Epidermal melanocyte (primary cell): ENCODE measurements around the gene MAML3.

Source experiments
- DNase-seq: peaks from one replicate; pipeline ENCODE4 v3.0.0; 2011; ENCODE audit warnings: low spot score; ENCODE audit not compliant: insufficient read length

Gene MAML3

GRCh38 chr4:139790291-139790690 is 363.7 kb downstream of the MAML3 start:
- no peak for DNase-seq

GRCh38 chr4:139789096-139789654 is 364.8 kb downstream of the MAML3 start:
- DNase-seq: no peak

GRCh38 chr4:139786494-139787354 is 367.3 kb downstream of the MAML3 start:
- DNase-seq: no peak

DNA sequence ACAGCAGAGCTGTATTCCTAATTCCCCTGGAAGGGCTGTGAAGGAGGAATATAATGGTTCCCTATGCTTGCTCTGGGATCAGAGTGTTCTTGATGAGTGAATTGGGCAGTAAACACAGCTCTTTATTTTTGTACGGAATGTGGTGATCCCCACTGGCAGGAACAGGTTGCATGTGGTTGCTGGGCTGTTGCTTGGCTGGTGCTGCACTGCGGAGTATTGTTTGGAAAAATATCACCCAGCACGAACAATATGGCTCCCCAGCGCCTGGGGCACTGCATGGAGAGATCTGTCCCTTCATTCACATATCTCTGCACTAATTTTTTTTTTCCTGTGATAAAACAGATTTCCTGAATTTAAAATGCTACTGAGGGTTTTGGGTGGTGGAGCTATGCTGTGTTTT is 368.6 kb downstream of the MAML3 start:
- DNase-seq: no peak

GRCh38 chr4:139783741-139784484 is 370.1 kb downstream of the MAML3 start:
- peak; percentile 79 for DNase-seq

DNA sequence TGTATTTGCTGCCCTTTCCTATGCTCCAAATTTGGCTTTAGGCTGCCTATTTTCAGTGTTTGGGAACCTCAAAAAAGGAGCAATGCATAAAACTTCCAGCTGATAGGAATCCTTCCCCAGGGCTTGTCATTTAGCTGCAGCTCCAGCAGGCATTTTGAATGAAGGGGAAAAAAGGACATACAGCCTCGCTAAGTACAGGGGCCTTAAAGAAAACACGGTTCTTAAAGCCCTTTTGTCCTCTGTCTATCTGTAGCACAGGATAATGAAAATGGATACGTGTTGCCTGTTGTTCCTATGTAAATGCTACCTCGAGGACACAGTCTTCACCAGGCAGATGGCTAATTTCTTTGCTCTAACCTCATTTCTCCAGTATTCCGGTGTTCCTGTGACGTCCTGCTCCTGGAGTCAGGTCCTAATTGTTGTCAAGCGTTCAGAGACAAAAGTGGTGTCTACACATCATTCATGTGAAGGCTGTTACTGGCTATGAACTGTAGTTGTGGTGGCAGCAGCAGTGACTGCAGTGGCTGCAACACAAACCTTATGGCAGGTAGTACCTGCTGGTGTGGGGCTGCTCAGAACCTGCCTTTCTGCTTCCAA is 371.0 kb downstream of the MAML3 start:
- DNase-seq: no peak

- no peak for DNase-seq
Observed at GRCh38 chr4:139781066-139781465, 372.9 kb downstream of the MAML3 start.

GRCh38 chr4:139779691-139780090 is 374.3 kb downstream of the MAML3 start:
- DNase-seq: no peak

- no peak for DNase-seq
Observed at GRCh38 chr4:139777757-139778156, 376.2 kb downstream of the MAML3 start.

DNA sequence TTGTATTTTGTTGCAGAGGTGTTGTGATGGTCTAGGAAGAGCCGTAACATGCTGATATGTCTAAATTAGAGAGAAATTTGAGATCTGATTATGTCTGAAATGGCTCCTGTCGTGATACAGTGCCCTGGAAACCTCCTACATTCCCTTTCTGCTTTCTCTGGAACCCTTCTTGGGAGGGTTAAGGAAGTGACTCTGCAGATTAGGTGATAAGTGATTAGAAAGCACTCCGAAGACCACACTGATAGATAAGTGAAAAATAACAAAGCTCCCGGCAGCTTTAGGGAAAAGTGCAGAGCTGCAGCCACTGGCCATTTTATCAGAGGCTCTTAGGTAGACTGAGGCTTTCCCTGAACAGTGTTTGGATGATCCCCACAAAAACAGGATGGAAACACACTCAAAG is 377.7 kb downstream of the MAML3 start:
- no peak for DNase-seq

GRCh38 chr4:139774759-139775487 is 379.1 kb downstream of the MAML3 start:
- DNase-seq: no peak

DNA sequence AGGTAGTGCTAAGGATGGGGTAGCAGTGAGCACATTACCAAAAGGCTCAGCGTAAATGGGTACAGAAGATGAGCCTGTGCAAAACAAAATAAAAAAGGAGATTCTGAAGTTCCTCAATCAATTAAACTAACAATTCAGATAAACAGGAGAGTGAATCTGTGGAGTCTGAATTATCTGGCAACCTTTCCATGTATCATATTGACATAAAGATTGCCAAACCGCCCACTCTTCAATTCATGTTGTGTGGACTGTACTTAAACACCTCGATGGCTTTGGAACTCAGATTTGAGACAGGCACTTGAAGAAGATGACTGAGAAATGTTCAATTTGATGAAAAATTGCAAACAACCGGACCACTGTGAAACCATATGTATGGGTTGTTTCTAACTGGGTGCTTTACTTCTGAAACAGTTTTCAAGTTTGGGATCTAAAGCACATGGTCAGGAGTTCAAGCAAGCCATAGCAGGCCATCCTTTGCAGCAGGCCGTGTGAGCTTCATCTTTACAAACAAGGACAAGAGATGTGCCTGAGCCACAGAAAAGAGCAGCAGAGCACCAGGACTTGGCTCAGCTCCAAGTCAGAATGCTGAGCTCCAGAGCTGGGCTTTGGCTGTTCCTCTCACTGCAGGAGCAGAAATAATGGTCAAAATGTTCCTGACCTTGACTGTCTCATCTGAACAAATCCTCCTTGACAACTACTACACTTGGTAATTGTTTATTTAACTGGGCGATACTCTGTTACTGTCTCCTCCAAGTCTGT is 380.2 kb downstream of the MAML3 start:
- no peak for DNase-seq

DNA sequence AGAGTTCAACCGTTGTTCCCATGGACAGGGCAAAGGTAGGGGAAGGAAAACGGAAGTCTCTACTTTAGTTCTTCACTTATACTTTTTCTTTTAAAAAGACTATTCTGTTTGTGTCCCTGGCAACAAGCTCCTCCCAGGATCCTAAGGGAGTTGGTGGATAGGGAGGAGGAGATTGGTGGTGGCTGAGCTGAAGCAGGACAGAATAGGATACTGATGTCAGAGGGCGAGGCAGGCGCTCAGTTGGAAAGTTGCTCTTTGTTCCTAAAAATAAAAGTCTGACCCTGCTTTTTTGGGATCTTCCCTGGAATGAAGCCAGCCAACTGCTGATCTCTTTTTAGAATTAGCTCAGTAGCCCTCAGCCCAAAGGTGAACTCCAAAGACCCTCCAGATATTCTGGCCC is 383.6 kb downstream of the MAML3 start:
- no peak for DNase-seq

DNA sequence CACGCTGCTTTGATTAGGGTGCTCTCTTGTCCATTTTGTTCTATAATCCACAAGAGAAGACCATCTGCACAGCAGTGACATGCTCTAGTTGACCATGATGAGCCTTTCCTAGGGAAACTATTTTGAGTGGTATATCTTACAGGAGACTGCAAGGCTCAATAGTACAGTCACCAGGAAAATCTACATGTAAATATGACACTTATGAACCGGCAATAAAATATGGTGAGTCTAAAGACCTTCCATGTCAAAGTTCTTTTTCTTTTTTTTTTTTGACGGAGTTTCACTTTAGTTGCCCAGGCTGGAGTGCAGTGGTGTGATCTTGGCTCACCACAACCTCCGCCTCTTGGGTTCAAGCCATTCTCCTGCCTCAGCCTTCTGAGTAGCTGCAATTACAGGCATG is 384.6 kb downstream of the MAML3 start:
- no peak for DNase-seq

DNA sequence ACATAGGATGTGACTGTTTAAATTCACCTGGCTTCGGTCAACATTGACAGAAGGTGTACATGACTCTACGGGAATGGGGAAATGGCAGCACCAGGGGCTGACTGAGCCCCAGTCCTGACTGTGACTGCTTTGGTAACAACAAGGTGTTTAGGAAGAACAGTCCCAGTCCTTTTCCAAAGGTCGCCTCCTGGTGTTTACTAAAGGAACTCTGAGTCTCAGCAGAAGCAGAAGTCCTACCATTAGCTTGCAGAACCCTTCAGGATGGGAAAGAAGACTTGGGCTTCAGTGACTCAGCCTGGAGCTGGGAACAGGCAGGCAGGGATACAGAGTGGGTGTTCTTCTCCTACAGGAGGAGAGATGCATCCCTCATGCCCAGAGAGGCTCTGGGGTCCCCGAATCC is 385.1 kb downstream of the MAML3 start:
- DNase-seq: no peak

- DNase-seq: no peak
Observed at GRCh38 chr4:139768366-139768765, 385.6 kb downstream of the MAML3 start.

GRCh38 chr4:139767585-139767984 is 386.4 kb downstream of the MAML3 start:
- DNase-seq: no peak

DNA sequence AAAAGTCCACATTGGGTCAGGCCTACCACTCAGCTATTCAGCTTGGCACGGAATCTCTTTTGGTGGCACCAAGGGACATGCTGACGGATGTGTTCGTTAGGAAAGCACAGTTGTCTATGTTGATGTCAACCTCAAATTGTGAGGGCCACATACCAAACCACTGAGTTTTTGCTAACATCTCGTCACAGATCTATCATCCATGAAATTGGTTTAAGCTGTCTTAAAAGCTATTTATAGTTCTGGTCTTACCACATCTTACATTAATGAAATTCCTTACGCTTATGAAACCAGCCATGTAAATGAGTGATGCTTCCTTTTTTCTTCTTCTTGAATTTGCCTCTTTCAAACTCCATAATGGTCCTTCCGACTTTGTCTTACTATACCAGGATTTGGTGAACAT is 386.8 kb downstream of the MAML3 start:
- DNase-seq: peak; percentile 77

DNA sequence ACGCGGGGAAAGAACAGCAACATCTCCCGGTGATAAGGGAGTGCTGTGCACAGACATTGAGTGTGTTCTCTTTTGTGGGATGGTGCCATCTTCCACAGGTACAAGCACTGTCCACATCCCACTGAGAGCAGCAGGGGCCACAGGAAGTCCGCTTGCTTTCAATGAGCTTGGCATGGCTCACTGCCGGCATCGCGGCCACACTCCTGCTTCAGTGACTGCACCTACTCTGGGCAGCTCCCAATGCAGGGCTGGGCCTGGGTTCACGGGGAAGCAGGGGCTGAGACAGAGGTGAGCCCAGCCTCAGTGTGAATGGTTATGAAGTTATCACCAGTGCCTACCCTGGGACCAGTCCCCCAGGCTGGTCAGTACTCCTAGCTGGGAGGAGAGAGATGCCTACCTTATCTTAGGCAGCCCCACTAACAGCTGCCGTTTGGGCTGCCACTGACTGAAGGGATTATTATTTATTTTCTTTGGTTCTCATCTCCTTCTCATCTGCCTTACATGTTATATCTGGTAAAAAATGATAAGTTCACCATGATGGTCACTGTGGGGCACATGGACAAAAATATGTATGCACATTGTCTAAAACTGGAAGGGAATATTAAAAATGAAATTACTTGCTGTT is 389.2 kb downstream of the MAML3 start:
- DNase-seq: no peak

- DNase-seq: no peak
Observed at GRCh38 chr4:139764182-139764581, 389.8 kb downstream of the MAML3 start.
